WTC11 (cell line): ENCODE results near the gene ADAMTS2. TPM values are rescaled to one million over a fixed set of nuclear protein-coding genes. Genes with fewer than 3 reads are reported as not detected.

Experiments
- ATAC-seq: fragments of 200-7000 bp; cut with Tn5 transposase; 2 replicates; pipeline ENCODE4 v1.10.0; 2021; ENCODE audit warnings: mild to moderate bottlenecking, moderate library complexity
- CTCF ChIA-PET: fragments of 300-600 bp; sonication (Branson Sonifier 250); formaldehyde crosslinking; loops from one replicate; lab custom pipeline; 2021; ENCODE audit warnings: antibody characterized with exemption; lab: Charles Lee
- POLR2A ChIA-PET: fragments of 350-600 bp; sonication (Branson Sonifier 250); formaldehyde crosslinking; loops from one replicate; lab custom pipeline; 2021; ENCODE audit warnings: antibody characterized with exemption; lab: Charles Lee
- DNase-seq: peaks from one replicate; pipeline ENCODE4 v3.0.0; 2021; ENCODE audit warnings: low spot score
- H3K27ac Mint-ChIP-seq: 2 replicates; pipeline ENCODE4 v1.8.0; 2021; ENCODE audit warnings: mixed read lengths
- H3K27me3 Mint-ChIP-seq: 2 replicates; pipeline ENCODE4 v1.8.0; 2021; ENCODE audit warnings: low read depth, mild to moderate bottlenecking, moderate library complexity, mixed read lengths
- H3K36me3 Mint-ChIP-seq: 2 replicates; pipeline ENCODE4 v1.8.0; 2021; ENCODE audit warnings: mixed read lengths
- H3K4me1 Mint-ChIP-seq: 2 replicates; pipeline ENCODE4 v1.8.0; 2022; ENCODE audit warnings: mixed read lengths
- H3K4me3 Mint-ChIP-seq: 2 replicates; pipeline ENCODE4 v1.8.0; 2021; ENCODE audit warnings: mild to moderate bottlenecking, moderate library complexity, mixed read lengths
- H3K9me3 Mint-ChIP-seq: 2 replicates; pipeline ENCODE4 v1.8.0; 2021; ENCODE audit warnings: mixed read lengths
- ATF1 ChIP-seq: sonication (generic); formaldehyde crosslinking; IDR thresholded peaks from 2 replicates; pipeline ENCODE4 v1.8.1; 2023; ENCODE audit warnings: mild to moderate bottlenecking, moderate library complexity, missing genetic modification reagents
- CREB1 ChIP-seq: sonication (generic); formaldehyde crosslinking; IDR thresholded peaks from 2 replicates; pipeline ENCODE4 v1.8.0; 2023; ENCODE audit warnings: mild to moderate bottlenecking, missing genetic modification reagents
- ETV6 ChIP-seq: sonication (generic); formaldehyde crosslinking; IDR thresholded peaks from 2 replicates; pipeline ENCODE4 v1.8.1; 2022; ENCODE audit warnings: mild to moderate bottlenecking, missing genetic modification reagents
- GTF2I ChIP-seq: fragments of 250-450 bp; sonication (Bioruptor Pico); conservative IDR thresholded peaks from 2 replicates; pipeline ENCODE4 v1.4.0; 2021; ENCODE audit warnings: mild to moderate bottlenecking
- HMGA2 ChIP-seq: fragments of 250-450 bp; sonication (Bioruptor Pico); IDR thresholded peaks from 2 replicates; pipeline ENCODE4 v1.4.0; 2021; ENCODE audit warnings: mild to moderate bottlenecking, moderate library complexity
- JUN ChIP-seq: sonication (generic); formaldehyde crosslinking; IDR thresholded peaks from 2 replicates; pipeline ENCODE4 v1.8.0; 2023; ENCODE audit warnings: mild to moderate bottlenecking, missing genetic modification reagents
- NR2C2 ChIP-seq: sonication (generic); formaldehyde crosslinking; IDR thresholded peaks from 2 replicates; pipeline ENCODE4 v1.8.0; 2022; ENCODE audit warnings: mild to moderate bottlenecking, missing genetic modification reagents
- SMAD3 ChIP-seq: sonication (generic); formaldehyde crosslinking; IDR thresholded peaks from 2 replicates; pipeline ENCODE4 v1.8.0; 2022; ENCODE audit warnings: missing genetic modification reagents, mild to moderate bottlenecking, borderline replicate concordance
- TP53 ChIP-seq: sonication (generic); formaldehyde crosslinking; IDR thresholded peaks from 2 replicates; pipeline ENCODE4 v1.8.1; 2023; ENCODE audit warnings: mild to moderate bottlenecking, missing genetic modification reagents
- ZNF416 ChIP-seq: fragments of 250-450 bp; sonication (Bioruptor Pico); IDR thresholded peaks from 2 replicates; pipeline ENCODE4 v1.9.0; 2021; ENCODE audit warnings: mild to moderate bottlenecking, inconsistent platforms
- total RNA-seq: library from RNA; stranded (reverse); gene quantifications from 3 replicates; pipeline ENCODE4 v1.2.3, GENCODE V29; 2021
- TF ChIP-seq, protein P1 (sequence below): fragments of 250-450 bp; sonication (Bioruptor Pico); IDR thresholded peaks from 2 replicates; pipeline ENCODE4 v1.9.0; 2021; ENCODE audit warnings: mild to moderate bottlenecking, borderline replicate concordance
- TF ChIP-seq, protein P2 (sequence below): sonication (generic); formaldehyde crosslinking; IDR thresholded peaks from 2 replicates; pipeline ENCODE4 v1.8.0; 2023; ENCODE audit warnings: missing genetic modification reagents, mild to moderate bottlenecking, borderline replicate concordance
- TF ChIP-seq, protein P3 (sequence below): sonication (generic); formaldehyde crosslinking; IDR thresholded peaks from 2 replicates; pipeline ENCODE4 v1.8.1; 2023; ENCODE audit warnings: mild to moderate bottlenecking, missing genetic modification reagents
- TF ChIP-seq, protein P4 (sequence below): sonication (generic); formaldehyde crosslinking; IDR thresholded peaks from 2 replicates; pipeline ENCODE4 v1.8.1; 2023; ENCODE audit warnings: mild to moderate bottlenecking, moderate library complexity, missing genetic modification reagents
- TF ChIP-seq, protein P5 (sequence below): fragments of 250-450 bp; sonication (Bioruptor Pico); conservative IDR thresholded peaks from 2 replicates; pipeline ENCODE4 v1.9.0; 2021; ENCODE audit warnings: mild to moderate bottlenecking

Gene ADAMTS2
- total RNA-seq, 1 experiment from 2014 or later, result 11.2 TPM

DNA sequence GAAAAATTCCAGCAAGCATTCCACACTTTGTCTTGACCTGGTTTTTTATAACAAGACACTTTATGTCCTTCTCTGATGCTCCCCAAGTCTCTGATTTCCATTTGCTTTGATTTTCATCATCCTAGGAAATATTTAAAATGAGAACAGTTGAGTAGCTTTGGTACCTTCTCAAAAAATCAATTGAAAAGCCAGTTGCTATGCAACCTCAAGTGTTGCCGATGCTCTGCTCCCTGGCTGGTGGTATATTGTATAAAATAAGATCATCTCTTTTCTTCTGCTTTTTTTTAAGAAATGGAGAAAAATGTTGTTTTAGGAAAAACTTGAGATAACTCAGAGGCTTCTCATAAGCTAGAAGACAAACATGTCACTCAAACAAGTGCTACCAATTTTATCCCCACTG lies 175.4 kb downstream of the ADAMTS2 start:
- Mint-ChIP-seq H3K4me1 (no peaks in the 10 kb centered on the region), H3K27ac (no peak overlapping the region), H3K9me3 (peaks cover 12% of the 10 kb centered on the region), H3K4me3 (no peak overlapping the region), H3K27me3 (no peaks in the 10 kb centered on the region; the same call in 1 of the 2 replicates), H3K36me3 (peaks cover 8% of the 10 kb centered on the region; the same call in 1 of the 2 replicates)
- POLR2A ChIA-PET, result no interaction called here
- TF ChIP-seq TP53 (CRISPR knock-in tag) (no peak), SMAD3 (CRISPR knock-in tag) (no peak), CREB1 (CRISPR knock-in tag) (no peak), GTF2I (CRISPR knock-in tag) (no peak), HMGA2 (CRISPR knock-in tag) (no peak), ZNF416 (CRISPR knock-in tag) (no peak), NR2C2 (CRISPR knock-in tag) (no peak), ATF1 (no peak), ETV6 (CRISPR knock-in tag) (no peak), JUN (no peak)
- TF ChIP-seq, protein P1, sequence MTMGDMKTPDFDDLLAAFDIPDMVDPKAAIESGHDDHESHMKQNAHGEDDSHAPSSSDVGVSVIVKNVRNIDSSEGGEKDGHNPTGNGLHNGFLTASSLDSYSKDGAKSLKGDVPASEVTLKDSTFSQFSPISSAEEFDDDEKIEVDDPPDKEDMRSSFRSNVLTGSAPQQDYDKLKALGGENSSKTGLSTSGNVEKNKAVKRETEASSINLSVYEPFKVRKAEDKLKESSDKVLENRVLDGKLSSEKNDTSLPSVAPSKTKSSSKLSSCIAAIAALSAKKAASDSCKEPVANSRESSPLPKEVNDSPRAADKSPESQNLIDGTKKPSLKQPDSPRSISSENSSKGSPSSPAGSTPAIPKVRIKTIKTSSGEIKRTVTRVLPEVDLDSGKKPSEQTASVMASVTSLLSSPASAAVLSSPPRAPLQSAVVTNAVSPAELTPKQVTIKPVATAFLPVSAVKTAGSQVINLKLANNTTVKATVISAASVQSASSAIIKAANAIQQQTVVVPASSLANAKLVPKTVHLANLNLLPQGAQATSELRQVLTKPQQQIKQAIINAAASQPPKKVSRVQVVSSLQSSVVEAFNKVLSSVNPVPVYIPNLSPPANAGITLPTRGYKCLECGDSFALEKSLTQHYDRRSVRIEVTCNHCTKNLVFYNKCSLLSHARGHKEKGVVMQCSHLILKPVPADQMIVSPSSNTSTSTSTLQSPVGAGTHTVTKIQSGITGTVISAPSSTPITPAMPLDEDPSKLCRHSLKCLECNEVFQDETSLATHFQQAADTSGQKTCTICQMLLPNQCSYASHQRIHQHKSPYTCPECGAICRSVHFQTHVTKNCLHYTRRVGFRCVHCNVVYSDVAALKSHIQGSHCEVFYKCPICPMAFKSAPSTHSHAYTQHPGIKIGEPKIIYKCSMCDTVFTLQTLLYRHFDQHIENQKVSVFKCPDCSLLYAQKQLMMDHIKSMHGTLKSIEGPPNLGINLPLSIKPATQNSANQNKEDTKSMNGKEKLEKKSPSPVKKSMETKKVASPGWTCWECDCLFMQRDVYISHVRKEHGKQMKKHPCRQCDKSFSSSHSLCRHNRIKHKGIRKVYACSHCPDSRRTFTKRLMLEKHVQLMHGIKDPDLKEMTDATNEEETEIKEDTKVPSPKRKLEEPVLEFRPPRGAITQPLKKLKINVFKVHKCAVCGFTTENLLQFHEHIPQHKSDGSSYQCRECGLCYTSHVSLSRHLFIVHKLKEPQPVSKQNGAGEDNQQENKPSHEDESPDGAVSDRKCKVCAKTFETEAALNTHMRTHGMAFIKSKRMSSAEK (CRISPR knock-in tag), result no peak
- TF ChIP-seq, protein P2, sequence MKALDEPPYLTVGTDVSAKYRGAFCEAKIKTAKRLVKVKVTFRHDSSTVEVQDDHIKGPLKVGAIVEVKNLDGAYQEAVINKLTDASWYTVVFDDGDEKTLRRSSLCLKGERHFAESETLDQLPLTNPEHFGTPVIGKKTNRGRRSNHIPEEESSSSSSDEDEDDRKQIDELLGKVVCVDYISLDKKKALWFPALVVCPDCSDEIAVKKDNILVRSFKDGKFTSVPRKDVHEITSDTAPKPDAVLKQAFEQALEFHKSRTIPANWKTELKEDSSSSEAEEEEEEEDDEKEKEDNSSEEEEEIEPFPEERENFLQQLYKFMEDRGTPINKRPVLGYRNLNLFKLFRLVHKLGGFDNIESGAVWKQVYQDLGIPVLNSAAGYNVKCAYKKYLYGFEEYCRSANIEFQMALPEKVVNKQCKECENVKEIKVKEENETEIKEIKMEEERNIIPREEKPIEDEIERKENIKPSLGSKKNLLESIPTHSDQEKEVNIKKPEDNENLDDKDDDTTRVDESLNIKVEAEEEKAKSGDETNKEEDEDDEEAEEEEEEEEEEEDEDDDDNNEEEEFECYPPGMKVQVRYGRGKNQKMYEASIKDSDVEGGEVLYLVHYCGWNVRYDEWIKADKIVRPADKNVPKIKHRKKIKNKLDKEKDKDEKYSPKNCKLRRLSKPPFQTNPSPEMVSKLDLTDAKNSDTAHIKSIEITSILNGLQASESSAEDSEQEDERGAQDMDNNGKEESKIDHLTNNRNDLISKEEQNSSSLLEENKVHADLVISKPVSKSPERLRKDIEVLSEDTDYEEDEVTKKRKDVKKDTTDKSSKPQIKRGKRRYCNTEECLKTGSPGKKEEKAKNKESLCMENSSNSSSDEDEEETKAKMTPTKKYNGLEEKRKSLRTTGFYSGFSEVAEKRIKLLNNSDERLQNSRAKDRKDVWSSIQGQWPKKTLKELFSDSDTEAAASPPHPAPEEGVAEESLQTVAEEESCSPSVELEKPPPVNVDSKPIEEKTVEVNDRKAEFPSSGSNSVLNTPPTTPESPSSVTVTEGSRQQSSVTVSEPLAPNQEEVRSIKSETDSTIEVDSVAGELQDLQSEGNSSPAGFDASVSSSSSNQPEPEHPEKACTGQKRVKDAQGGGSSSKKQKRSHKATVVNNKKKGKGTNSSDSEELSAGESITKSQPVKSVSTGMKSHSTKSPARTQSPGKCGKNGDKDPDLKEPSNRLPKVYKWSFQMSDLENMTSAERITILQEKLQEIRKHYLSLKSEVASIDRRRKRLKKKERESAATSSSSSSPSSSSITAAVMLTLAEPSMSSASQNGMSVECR (CRISPR knock-in tag), result no peak
- TF ChIP-seq, protein P3, sequence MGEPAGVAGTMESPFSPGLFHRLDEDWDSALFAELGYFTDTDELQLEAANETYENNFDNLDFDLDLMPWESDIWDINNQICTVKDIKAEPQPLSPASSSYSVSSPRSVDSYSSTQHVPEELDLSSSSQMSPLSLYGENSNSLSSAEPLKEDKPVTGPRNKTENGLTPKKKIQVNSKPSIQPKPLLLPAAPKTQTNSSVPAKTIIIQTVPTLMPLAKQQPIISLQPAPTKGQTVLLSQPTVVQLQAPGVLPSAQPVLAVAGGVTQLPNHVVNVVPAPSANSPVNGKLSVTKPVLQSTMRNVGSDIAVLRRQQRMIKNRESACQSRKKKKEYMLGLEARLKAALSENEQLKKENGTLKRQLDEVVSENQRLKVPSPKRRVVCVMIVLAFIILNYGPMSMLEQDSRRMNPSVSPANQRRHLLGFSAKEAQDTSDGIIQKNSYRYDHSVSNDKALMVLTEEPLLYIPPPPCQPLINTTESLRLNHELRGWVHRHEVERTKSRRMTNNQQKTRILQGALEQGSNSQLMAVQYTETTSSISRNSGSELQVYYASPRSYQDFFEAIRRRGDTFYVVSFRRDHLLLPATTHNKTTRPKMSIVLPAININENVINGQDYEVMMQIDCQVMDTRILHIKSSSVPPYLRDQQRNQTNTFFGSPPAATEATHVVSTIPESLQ (CRISPR knock-in tag), result no peak
- TF ChIP-seq, protein P4, sequence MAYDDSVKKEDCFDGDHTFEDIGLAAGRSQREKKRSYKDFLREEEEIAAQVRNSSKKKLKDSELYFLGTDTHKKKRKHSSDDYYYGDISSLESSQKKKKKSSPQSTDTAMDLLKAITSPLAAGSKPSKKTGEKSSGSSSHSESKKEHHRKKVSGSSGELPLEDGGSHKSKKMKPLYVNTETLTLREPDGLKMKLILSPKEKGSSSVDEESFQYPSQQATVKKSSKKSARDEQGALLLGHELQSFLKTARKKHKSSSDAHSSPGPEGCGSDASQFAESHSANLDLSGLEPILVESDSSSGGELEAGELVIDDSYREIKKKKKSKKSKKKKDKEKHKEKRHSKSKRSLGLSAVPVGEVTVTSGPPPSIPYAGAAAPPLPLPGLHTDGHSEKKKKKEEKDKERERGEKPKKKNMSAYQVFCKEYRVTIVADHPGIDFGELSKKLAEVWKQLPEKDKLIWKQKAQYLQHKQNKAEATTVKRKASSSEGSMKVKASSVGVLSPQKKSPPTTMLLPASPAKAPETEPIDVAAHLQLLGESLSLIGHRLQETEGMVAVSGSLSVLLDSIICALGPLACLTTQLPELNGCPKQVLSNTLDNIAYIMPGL (CRISPR knock-in tag), result no peak
- TF ChIP-seq, protein P5, sequence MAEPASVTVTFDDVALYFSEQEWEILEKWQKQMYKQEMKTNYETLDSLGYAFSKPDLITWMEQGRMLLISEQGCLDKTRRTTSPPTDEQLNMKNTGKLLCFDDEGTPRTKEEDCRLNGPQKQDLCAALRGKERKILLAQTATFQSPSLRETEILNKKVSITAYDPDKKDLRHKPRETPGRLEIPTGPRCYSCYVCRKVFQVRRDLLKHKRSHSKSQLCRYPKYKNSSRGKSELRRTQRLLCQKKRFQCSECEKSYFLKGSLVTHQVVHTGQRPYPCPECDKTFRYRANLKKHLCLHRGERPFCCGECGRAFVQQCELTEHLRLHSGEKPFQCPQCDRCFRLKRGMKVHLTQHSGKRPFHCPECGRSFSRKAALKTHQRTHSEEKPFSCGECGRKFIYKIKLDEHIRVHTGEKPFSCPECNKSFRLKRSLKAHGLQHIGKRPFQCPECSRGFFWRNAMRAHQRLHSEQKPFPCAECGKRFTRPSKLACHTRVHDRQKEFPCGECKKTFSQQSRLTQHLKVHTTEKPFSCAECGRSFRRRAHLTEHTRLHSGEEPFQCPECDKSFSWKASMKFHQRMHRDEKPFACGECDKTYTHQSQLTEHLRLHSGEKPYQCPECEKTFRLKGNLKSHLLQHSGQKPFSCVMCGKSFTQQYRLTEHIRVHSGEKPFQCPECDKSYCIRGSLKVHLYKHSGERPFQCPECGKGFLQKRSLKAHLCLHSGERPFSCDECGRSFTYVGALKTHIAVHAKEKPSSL (CRISPR knock-in tag), result no peak
- ATAC-seq (no peak), DNase-seq (no peak)
- CTCF ChIA-PET, result interaction anchor here (0.6 kb wide), 1 partner anchor 26 kb away, joined by 3 read pairs; no protein-coding TSS in a partner anchor
